Mucosa of stomach (tissue), 1 donor: ENCODE data around the gene OR5C1.

ENCODE experiments used
- H3K27me3 ChIP-seq: one replicate; pipeline ENCODE4 v1.7.0; 2013; ENCODE audit warnings: mild to moderate bottlenecking, low read length; ENCODE audit not compliant: control insufficient read depth, insufficient read depth
- H3K36me3 ChIP-seq: one replicate; pipeline ENCODE4 v1.7.0; 2013; ENCODE audit warnings: low read length; ENCODE audit not compliant: control insufficient read depth, insufficient read depth
- H3K4me1 ChIP-seq: one replicate; pipeline ENCODE4 v1.7.0; 2013; ENCODE audit warnings: mild to moderate bottlenecking, low read length; ENCODE audit not compliant: control insufficient read depth, insufficient read depth
- H3K4me3 ChIP-seq: one replicate; pipeline ENCODE4 v1.7.0; 2013; ENCODE audit warnings: low read length
- H3K9ac ChIP-seq: one replicate; pipeline ENCODE4 v1.7.0; 2013; ENCODE audit warnings: mild to moderate bottlenecking, low read length, moderate library complexity
- H3K9me3 ChIP-seq: one replicate; pipeline ENCODE4 v1.7.0; 2013; ENCODE audit warnings: mild to moderate bottlenecking, low read length, moderate library complexity; ENCODE audit not compliant: control insufficient read depth
- donor health status: Pancreatic carcinoma.

The OR5C1 gene

DNA sequence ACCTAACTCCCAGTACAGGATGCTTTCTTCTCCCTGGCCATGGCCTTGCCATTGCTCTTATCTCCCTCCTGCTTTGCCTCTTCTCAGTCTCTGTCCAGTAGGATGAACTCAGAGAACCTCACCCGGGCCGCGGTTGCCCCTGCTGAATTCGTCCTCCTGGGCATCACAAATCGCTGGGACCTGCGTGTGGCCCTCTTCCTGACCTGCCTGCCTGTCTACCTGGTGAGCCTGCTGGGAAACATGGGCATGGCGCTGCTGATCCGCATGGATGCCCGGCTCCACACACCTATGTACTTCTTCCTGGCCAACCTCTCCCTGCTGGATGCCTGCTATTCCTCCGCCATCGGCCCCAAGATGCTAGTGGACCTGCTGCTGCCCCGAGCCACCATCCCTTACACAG lies at the start of gene OR5C1:
TSS of gene OR5C1 (plus strand) at position 103 of the 400 bp plus-strand sequence. CDS start at position 103, 0 bp downstream.
- no peaks in the 10 kb centered on the region for H3K9me3 ChIP-seq
- no peaks in the 10 kb centered on the region for H3K27me3 ChIP-seq
- no peak within 1 kb of the TSS for H3K4me3 ChIP-seq
- H3K4me1 ChIP-seq = no peaks in the 10 kb centered on the region
- no peaks in the 10 kb centered on the region for H3K36me3 ChIP-seq
- H3K9ac ChIP-seq = no peak within 1 kb of the TSS

DNA sequence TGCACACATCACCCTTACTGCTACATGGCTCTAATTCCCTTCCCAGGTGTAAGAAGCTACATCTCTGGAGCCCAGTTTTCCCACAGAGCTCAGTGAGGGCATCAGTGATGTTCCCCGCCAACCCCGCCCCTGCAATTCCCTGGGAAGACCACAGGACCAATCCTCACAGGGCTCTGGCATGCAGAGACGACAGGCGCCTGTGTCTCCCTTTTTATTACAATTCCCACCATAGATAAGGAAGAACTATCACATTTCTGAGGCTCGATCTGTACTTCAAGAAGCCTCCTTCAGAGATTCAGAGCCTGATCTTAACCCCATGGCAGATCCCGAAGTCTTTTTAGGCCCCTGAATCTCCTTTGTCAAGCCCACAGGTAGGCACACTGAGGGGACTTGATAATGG lies 46.7 kb upstream of the OR5C1 start, which contains the start of gene OR1L6:
TSS of gene OR1L6 (plus strand) at position 301 of the 400 bp plus-strand sequence. CDS start 7,545 bp downstream, outside the sequence.
- H3K4me3 ChIP-seq = no peak within 1 kb of the TSS
- H3K27me3 ChIP-seq = no peaks in the 10 kb centered on the region
- no peak within 1 kb of the TSS for H3K9ac ChIP-seq
- no peaks in the 10 kb centered on the region for H3K9me3 ChIP-seq
- no peaks in the 10 kb centered on the region for H3K4me1 ChIP-seq
- H3K36me3 ChIP-seq = no peaks in the 10 kb centered on the region

- Histone ChIP-seq H3K9me3 (no peaks in the 10 kb centered on the region), H3K4me3 (no peak overlapping the region), H3K36me3 (no peaks in the 10 kb centered on the region), H3K27me3 (no peaks in the 10 kb centered on the region), H3K9ac (no peak overlapping the region), H3K4me1 (no peaks in the 10 kb centered on the region)
These were observed 33.9 kb upstream of the OR5C1 start for GRCh38 chr9:122754825-122755224.

GRCh38 chr9:122767817-122768216 lies 20.9 kb upstream of the OR5C1 start:
- Histone ChIP-seq H3K4me1 (no peaks in the 10 kb centered on the region), H3K27me3 (no peaks in the 10 kb centered on the region), H3K9ac (no peak overlapping the region), H3K36me3 (no peaks in the 10 kb centered on the region), H3K9me3 (no peaks in the 10 kb centered on the region), H3K4me3 (no peak overlapping the region)

DNA sequence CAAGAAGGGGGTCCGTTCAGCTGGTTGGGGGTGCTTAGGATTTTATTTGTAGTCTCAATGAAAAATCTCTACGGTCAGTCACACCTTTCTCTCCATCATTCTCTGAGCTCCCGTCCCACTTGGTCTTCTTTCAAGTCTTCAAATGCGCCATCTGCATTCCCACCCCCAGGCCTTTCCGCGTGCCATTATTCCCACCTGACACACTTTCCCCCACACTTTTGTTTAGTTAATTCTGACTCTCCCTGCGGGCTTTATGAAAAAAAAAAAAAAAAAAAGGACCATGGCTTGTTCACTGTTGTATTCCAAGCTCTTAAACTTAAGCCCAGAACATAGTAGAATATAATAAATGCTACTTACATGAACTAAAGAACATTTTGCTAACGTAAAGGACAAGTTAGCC lies 11.7 kb upstream of the OR5C1 start:
- Histone ChIP-seq H3K9ac (no peak overlapping the region), H3K4me3 (no peak overlapping the region), H3K36me3 (no peaks in the 10 kb centered on the region), H3K9me3 (no peaks in the 10 kb centered on the region), H3K4me1 (no peaks in the 10 kb centered on the region), H3K27me3 (no peaks in the 10 kb centered on the region)

- no peaks in the 10 kb centered on the region for H3K36me3 ChIP-seq
- H3K27me3 ChIP-seq = no peaks in the 10 kb centered on the region
- H3K4me3 ChIP-seq = no peak overlapping the region
- H3K9me3 ChIP-seq = no peaks in the 10 kb centered on the region
- no peak overlapping the region for H3K9ac ChIP-seq
- no peaks in the 10 kb centered on the region for H3K4me1 ChIP-seq
These were observed 10.7 kb upstream of the OR5C1 start for GRCh38 chr9:122777935-122778627.

GRCh38 chr9:122779181-122779580 lies 9.6 kb upstream of the OR5C1 start:
- H3K36me3 ChIP-seq = no peaks in the 10 kb centered on the region
- no peak overlapping the region for H3K9ac ChIP-seq
- no peaks in the 10 kb centered on the region for H3K27me3 ChIP-seq
- no peaks in the 10 kb centered on the region for H3K9me3 ChIP-seq
- H3K4me1 ChIP-seq = no peaks in the 10 kb centered on the region
- H3K4me3 ChIP-seq = no peak overlapping the region

DNA sequence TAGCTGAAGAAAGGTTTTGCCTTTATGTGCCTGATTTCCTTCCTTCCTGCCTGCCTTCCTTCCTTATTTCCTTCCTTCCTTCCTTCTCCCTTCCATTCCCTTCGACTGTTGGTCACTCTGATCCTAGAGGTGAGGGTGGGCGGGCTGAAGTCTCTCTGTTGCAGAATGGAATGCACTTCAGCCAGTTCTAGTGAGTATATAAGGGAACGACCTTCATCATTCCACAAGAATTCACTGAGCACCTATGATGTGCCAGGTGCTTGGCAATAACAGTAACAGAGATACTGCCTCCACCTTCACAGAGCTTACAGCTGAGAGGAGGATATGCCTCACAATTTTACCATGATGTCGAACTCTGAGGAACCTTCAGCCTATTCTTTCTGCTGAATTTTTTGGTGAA lies 8.7 kb upstream of the OR5C1 start:
- Histone ChIP-seq H3K4me3 (no peak overlapping the region), H3K4me1 (no peaks in the 10 kb centered on the region), H3K27me3 (no peaks in the 10 kb centered on the region), H3K9ac (no peak overlapping the region), H3K9me3 (no peaks in the 10 kb centered on the region), H3K36me3 (no peaks in the 10 kb centered on the region)

- Histone ChIP-seq H3K9me3 (no peaks in the 10 kb centered on the region), H3K4me3 (no peak overlapping the region), H3K9ac (no peak overlapping the region), H3K4me1 (no peaks in the 10 kb centered on the region), H3K27me3 (no peaks in the 10 kb centered on the region), H3K36me3 (no peaks in the 10 kb centered on the region)
These were observed 7.1 kb upstream of the OR5C1 start for GRCh38 chr9:122781671-122782070.

DNA sequence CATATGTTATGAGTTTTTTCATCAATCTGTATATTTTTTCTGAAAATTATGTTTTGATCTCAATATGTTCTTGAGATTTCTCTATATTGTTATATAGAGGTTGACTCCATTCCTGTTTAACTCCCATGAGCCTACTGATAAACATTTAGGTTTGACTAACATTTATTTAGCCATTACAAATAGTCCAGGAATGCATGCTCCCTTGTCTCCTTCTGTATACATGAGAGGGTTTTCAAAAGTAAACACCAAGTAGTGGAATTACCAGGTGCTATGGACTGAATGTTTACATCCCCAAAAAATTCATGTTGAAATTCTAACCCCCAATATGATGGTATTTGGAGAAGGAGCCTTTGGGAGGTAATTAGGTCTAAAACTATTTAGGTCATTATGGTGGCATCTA lies 3.5 kb upstream of the OR5C1 start:
- H3K36me3 ChIP-seq = no peaks in the 10 kb centered on the region
- H3K9me3 ChIP-seq = no peaks in the 10 kb centered on the region
- no peaks in the 10 kb centered on the region for H3K4me1 ChIP-seq
- H3K4me3 ChIP-seq = no peak overlapping the region
- no peak overlapping the region for H3K9ac ChIP-seq
- no peaks in the 10 kb centered on the region for H3K27me3 ChIP-seq

DNA sequence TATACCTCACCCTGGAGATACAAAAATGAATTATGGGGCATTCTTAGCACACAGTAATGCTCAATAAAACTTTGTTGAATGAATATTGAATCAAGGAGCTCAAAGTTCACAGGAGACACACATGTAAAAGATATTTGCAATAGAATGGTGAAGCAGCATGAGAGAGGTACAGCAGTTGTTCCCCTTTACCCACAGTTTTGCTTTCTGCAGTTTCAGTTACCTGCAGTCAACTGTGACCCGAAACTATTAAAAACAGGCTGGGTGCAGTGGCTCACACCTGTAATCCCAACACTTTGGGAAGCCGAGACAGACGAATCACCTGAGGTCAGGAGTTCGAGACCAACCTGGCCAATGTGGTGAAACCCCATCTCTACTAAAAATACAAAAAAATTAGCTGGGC lies 2.4 kb upstream of the OR5C1 start:
- Histone ChIP-seq H3K4me1 (no peaks in the 10 kb centered on the region), H3K4me3 (no peak overlapping the region), H3K9ac (no peak overlapping the region), H3K36me3 (no peaks in the 10 kb centered on the region), H3K27me3 (no peaks in the 10 kb centered on the region), H3K9me3 (no peaks in the 10 kb centered on the region)

DNA sequence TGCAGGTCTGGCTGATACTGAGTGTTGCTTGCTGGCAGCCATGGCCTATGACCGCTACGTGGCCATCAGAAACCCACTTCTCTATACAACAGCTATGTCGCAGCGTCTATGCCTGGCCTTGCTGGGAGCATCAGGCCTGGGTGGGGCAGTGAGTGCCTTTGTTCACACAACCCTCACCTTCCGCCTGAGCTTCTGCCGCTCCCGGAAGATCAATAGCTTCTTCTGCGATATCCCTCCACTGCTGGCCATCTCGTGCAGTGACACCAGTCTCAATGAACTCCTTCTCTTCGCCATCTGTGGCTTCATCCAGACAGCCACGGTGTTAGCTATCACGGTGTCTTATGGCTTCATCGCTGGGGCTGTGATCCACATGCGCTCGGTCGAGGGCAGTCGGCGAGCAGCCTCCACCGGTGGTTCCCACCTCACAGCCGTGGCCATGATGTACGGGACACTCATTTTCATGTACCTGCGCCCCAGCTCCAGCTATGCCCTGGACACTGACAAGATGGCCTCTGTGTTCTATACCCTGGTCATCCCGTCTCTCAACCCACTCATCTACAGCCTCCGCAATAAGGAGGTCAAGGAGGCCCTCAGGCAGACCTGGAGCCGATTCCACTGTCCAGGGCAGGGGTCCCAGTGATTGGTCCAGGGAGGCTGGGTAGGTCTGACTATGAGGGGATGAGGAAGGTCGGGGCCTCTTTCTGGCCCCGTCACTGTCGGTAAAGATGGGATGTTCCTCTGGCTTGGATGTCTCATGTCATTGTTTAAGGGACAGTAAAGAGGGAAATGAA lies 718 bp downstream of the OR5C1 start:
- no peak overlapping the region for H3K9ac ChIP-seq
- H3K36me3 ChIP-seq = no peaks in the 10 kb centered on the region
- no peak overlapping the region for H3K4me3 ChIP-seq
- no peaks in the 10 kb centered on the region for H3K4me1 ChIP-seq
- H3K9me3 ChIP-seq = no peaks in the 10 kb centered on the region
- H3K27me3 ChIP-seq = no peaks in the 10 kb centered on the region
